Gastroesophageal sphincter (tissue), 3 donors: ENCODE data around the gene DDI2.

Source experiments
- CTCF ChIP-seq, 4 experiments: fragments of 200-600 bp in 2 of 4; fragments of 450-650 bp in 2 of 4; sonication (generic) in 1 of 4; IDR thresholded peaks; one replicate each; pipeline ENCODE4 v1.5.1; 2017 to 2019; ENCODE audit warnings: antibody characterized with exemption in 4 of 4, mild to moderate bottlenecking in 2 of 4, moderate library complexity in 2 of 4
- EP300 ChIP-seq: sonication (generic); formaldehyde crosslinking; IDR thresholded peaks from one replicate; pipeline ENCODE4 v1.6.1; 2017; ENCODE audit warnings: antibody characterized with exemption, mild to moderate bottlenecking
- POLR2A ChIP-seq, 2 donors: fragments of 450-650 bp; IDR thresholded peaks; one replicate each; pipeline ENCODE4 v1.6.1; 2017; ENCODE audit warnings: antibody characterized with exemption in 2 of 2, mild to moderate bottlenecking in 2 of 2, moderate library complexity in 1 of 2
- POLR2AphosphoS5 ChIP-seq: sonication (generic); formaldehyde crosslinking; IDR thresholded peaks from one replicate; pipeline ENCODE4 v1.6.1; 2017; ENCODE audit warnings: antibody characterized with exemption

DNA sequence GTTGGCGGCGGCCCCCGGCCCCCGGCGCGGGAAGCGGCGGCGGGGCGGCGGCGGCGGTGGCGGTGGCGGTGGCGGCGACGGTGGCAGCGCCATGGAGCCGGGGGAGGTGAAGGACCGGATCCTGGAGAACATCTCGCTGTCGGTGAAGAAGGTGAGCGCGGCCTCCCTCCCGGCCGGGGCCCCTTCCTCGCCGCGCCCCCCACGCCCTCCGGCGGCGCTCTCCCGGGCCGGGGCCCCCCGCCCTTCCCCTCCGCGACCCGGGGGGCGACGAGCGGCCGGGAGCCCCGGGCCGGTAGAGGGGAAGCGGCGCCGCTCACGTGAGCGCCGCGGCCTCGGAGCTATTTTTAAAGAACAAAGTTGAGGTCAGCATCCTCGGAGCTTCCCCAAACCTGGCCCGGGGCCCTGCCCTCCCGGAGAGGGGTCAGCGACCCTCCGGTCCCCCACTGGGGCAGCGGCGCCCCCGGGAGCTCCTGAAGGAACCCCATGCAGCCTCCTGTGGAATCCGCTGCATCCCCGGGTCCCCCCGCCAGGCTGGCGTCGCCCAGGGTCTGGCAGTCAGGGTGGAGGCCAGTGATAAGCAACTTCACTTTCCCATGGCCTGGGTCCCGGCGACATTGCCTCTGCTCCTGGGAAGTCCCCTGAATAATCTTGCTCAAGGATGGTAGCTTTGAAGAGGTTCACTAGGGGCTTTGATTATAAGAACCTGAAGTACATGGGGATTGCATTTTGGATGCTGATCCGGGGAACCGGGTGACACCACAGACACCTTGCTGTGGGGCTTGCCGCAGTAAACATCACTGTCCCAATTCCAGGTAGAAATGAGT, 67.4 kb downstream of the DDI2 start:
- TF ChIP-seq CTCF (IDR thresholded peaks at IDR 0.05) (peak in 2 of 4 experiments; percentile 17 to 45), EP300 (no peak), POLR2A (IDR thresholded peaks at IDR 0.05) (no peak), POLR2AphosphoS5 (no peak)
